Measurements from ENCODE around the gene MAB21L3. TPM values are rescaled to one million over a fixed set of nuclear protein-coding genes. Genes with fewer than 3 reads are reported as not detected.

The MAB21L3 gene
- total and polyA plus RNA-seq, 8 donors, result 0.18 to 0.60 TPM; not detected in 6

DNA sequence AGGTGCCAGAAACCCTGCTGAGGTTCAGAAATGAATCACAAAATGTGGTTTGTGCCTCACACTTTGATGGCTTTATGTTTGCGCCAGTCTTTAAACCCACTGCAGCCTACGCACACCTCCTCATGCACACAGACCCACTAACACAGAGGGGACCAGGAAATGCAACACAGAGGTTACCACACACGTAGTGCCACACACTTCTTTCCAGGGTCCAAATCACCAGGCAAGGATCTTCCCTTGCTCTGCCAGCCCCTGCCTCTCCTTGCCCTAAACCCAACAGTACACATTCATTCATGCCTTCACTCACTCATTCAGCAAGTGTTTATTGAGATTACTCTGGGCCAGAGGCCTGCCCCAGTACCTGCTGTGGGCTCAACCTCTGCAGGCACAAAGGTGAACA lies 17.5 kb downstream of the MAB21L3 start:
- no peak overlapping the region for H3K4me3 ChIP-seq
- peaks cover 0 to 10% (median 0%) of the 10 kb centered on the region in 3 donors for H3K27me3 ChIP-seq
- H3K4me1 ChIP-seq, result no peaks in the 10 kb centered on the region
- H3K36me3 ChIP-seq, result no peaks in the 10 kb centered on the region
- TF ChIP-seq EP300 (IDR thresholded peaks at IDR 0.05) (no peak), POLR2A (IDR thresholded peaks at IDR 0.05) (no peak), POLR2AphosphoS5 (IDR thresholded peaks at IDR 0.05) (no peak)
- TF ChIP-seq, protein P1, sequence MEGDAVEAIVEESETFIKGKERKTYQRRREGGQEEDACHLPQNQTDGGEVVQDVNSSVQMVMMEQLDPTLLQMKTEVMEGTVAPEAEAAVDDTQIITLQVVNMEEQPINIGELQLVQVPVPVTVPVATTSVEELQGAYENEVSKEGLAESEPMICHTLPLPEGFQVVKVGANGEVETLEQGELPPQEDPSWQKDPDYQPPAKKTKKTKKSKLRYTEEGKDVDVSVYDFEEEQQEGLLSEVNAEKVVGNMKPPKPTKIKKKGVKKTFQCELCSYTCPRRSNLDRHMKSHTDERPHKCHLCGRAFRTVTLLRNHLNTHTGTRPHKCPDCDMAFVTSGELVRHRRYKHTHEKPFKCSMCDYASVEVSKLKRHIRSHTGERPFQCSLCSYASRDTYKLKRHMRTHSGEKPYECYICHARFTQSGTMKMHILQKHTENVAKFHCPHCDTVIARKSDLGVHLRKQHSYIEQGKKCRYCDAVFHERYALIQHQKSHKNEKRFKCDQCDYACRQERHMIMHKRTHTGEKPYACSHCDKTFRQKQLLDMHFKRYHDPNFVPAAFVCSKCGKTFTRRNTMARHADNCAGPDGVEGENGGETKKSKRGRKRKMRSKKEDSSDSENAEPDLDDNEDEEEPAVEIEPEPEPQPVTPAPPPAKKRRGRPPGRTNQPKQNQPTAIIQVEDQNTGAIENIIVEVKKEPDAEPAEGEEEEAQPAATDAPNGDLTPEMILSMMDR (IDR thresholded peaks at IDR 0.05), result no peak
- H3K9me3 ChIP-seq, result no peaks in the 10 kb centered on the region
- no peak overlapping the region for H3K27ac ChIP-seq
- intact Hi-C loops (cut with DNase I; ENCODE audit: low total_unique reads), result no loop called here
- no peak for DNase-seq
- WGBS, 5 donors, result 77 to 86% (median 84%) methylated on average over 3 of the region's 3 CpGs

DNA sequence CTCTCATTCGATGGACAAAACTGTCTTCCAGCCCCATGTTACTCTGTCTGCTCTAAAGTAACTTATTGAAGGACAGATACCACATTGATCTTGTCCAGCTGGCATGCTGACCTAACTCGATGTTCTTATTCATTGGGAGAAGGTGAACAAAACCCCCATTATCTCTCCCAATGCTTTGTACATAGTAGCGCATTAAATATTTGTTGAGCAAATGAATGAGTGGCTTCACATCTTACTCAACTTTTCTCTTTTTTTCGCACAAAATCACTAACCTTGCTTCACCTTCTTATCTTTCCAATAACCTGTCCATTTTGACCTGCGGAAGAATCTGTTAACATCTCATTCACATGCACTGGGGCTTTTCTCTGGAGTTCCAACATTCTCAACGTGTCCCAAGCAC lies 18.3 kb downstream of the MAB21L3 start:
- intact Hi-C loops (cut with DNase I; ENCODE audit: low total_unique reads), result no loop called here
- 61 to 78% (median 75%) methylated on average over 6 of the region's 6 CpGs for WGBS, 5 donors
- Histone ChIP-seq H3K36me3 (no peaks in the 10 kb centered on the region), H3K4me1 (no peaks in the 10 kb centered on the region), H3K27ac (no peak overlapping the region), H3K4me3 (no peak overlapping the region), H3K27me3 (peaks cover 0 to 10% (median 0%) of the 10 kb centered on the region in 3 donors), H3K9me3 (no peaks in the 10 kb centered on the region)
- TF ChIP-seq POLR2AphosphoS5 (IDR thresholded peaks at IDR 0.05) (no peak), EP300 (IDR thresholded peaks at IDR 0.05) (no peak), POLR2A (IDR thresholded peaks at IDR 0.05) (no peak)
- TF ChIP-seq, protein P1 (IDR thresholded peaks at IDR 0.05), result no peak
- no peak for DNase-seq

DNA sequence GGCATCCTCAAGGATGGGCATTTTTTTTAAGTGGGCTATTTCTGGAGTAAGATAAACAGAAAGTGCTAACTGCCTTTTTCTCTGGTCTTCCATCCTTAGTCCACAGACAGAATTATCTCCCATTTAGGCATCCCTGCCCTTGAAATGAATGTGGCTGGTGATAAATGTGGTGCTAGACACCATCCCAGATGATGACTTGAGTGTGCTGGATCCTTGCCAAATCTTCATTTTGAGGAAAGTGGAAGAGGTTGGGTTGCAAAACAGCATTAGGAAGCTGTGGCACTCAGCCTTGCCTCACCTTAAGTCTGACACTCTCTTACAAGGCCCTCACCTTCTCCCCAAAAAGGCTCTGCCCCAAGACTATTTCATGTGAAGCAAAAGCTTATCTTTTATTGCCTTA lies 19.2 kb downstream of the MAB21L3 start:
- H3K27me3 ChIP-seq, result peaks cover 0 to 10% (median 0%) of the 10 kb centered on the region in 3 donors
- no peak overlapping the region for H3K4me3 ChIP-seq
- H3K36me3 ChIP-seq, result no peaks in the 10 kb centered on the region
- intact Hi-C loops (cut with DNase I; ENCODE audit: low total_unique reads), result no loop called here
- no peaks in the 10 kb centered on the region for H3K9me3 ChIP-seq
- no peak overlapping the region for H3K27ac ChIP-seq
- DNase-seq, result no peak
- TF ChIP-seq, protein P1 (IDR thresholded peaks at IDR 0.05), result no peak
- TF ChIP-seq POLR2A (IDR thresholded peaks at IDR 0.05), result no peak
- no peak for TF ChIP-seq POLR2AphosphoS5 (IDR thresholded peaks at IDR 0.05)
- TF ChIP-seq EP300 (IDR thresholded peaks at IDR 0.05), result no peak
- H3K4me1 ChIP-seq, result no peaks in the 10 kb centered on the region

DNA sequence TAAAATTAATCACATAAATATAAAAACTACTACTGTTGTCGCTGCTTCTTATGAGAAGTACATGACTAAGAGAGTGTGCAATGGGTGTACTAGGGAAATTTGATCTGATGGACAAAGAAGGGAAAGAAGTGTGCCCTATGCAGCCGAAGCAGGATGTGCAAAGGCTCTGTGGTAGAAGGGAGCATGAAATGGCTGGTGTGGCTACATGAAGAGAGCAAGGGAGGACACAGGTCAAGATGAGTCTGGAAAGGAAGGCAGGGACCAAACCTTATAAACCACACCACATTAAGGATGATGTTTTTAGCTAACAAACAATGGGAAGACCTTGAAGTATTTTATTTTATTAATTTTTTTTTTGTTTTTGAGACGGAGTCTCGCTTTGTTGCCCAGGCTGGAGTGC lies 20.0 kb downstream of the MAB21L3 start:
- H3K27ac ChIP-seq, result no peak overlapping the region
- intact Hi-C loops (cut with DNase I; ENCODE audit: low total_unique reads), result no loop called here
- no peaks in the 10 kb centered on the region for H3K36me3 ChIP-seq
- peaks cover 0 to 10% (median 0%) of the 10 kb centered on the region in 3 donors for H3K27me3 ChIP-seq
- no peaks in the 10 kb centered on the region for H3K4me1 ChIP-seq
- H3K9me3 ChIP-seq, result no peaks in the 10 kb centered on the region
- no peak overlapping the region for H3K4me3 ChIP-seq
- WGBS, 5 donors, result 81 to 98% (median 94%) methylated on average over 4 of the region's 4 CpGs
- DNase-seq, result no peak
- no peak for TF ChIP-seq EP300 (IDR thresholded peaks at IDR 0.05)
- no peak for TF ChIP-seq POLR2AphosphoS5 (IDR thresholded peaks at IDR 0.05)
- no peak for TF ChIP-seq POLR2A (IDR thresholded peaks at IDR 0.05)
- TF ChIP-seq, protein P1 (IDR thresholded peaks at IDR 0.05), result no peak
